HG03457 (cell line): Measurements from ENCODE around the gene TCF7.

Experiments
- ATAC-seq: cut with Tn5 transposase; IDR thresholded peaks from one replicate; pipeline ENCODE4 v1.9.1; 2021; ENCODE audit warnings: moderate number of reproducible peaks; ENCODE audit not compliant: unreplicated experiment

The TCF7 gene

GRCh38 chr5:134111741-134112647 is 2.5 kb upstream of the TCF7 start:
- ATAC-seq, result no peak

DNA sequence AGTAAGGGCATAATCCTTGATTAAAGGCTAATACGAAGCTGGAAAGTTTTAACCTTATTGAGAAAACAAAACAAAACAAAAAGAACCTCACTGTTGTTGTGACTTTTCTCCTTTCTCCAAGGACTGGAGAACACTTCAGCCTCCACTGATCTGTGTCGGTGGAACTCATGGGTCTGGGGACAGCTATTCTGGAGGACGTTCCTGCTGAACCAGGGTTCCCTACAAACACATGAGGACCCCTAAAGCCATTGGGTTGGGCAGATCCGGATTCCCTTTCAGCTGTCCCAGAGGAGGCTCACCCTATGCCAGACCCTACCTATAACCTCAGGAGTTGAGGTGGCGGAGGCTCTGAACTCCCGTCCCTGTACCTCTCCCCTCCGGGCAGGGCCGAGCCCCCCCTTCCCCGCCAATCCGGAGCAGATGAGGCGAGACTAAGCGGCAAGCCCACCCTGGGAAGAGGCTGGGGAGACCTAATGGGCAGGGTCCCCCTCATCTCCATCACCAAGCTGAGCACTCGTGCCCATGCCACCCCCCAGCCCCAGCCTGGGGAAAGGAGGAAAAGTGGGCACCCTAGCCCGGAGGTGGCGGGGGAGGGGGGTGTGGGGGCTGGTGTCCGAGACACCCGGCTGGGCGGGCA is 1.6 kb upstream of the TCF7 start:
- ATAC-seq, result no peak

GRCh38 chr5:134113363-134113889 is 1.1 kb upstream of the TCF7 start:
- ATAC-seq, result no peak

GRCh38 chr5:134114886-134115805 is 665 bp downstream of the TCF7 start:
- ATAC-seq, result no peak

DNA sequence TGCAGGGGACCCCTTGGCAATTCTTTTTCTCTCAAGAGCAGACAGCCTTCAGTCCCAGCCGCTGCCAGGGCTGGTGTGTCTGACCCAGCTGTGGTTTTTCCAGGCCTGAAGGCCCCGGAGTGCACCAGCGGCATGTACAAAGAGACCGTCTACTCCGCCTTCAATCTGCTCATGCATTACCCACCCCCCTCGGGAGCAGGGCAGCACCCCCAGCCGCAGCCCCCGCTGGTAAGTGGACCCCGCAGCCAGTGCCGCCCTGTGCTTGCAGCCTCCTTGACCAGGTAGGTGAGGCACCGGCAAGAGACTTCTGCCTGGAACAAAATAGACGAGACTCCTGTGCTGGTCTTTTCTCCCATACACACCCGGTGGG is 1.3 kb downstream of the TCF7 start:
- ATAC-seq, result no peak

- ATAC-seq, result no peak
Measured at GRCh38 chr5:134116286-134116685, 1.8 kb downstream of the TCF7 start.

GRCh38 chr5:134116789-134117761 is 2.6 kb downstream of the TCF7 start:
- no peak for ATAC-seq

- ATAC-seq, result no peak
Measured at GRCh38 chr5:134118212-134118835, 3.8 kb downstream of the TCF7 start.

DNA sequence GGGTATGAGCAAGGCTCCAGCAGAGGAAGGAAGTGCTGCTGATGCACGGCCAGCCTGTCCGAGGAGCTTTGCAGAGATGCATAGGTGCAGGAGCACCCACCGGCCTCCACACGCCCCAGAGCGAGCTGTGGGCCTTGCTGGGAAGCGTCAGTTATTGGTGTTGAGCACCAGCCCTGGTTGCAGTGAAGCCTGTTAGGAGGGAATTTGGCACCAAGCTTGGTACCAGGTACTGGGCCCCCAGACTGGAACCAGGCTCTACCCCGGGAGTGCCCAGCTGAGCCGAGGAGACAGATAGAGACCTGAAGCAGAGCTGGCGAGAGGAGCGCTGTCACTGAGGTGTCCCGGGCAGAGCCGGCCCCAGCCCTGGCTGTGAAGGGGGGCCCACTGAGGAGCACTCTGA is 5.2 kb downstream of the TCF7 start:
- ATAC-seq, result no peak

DNA sequence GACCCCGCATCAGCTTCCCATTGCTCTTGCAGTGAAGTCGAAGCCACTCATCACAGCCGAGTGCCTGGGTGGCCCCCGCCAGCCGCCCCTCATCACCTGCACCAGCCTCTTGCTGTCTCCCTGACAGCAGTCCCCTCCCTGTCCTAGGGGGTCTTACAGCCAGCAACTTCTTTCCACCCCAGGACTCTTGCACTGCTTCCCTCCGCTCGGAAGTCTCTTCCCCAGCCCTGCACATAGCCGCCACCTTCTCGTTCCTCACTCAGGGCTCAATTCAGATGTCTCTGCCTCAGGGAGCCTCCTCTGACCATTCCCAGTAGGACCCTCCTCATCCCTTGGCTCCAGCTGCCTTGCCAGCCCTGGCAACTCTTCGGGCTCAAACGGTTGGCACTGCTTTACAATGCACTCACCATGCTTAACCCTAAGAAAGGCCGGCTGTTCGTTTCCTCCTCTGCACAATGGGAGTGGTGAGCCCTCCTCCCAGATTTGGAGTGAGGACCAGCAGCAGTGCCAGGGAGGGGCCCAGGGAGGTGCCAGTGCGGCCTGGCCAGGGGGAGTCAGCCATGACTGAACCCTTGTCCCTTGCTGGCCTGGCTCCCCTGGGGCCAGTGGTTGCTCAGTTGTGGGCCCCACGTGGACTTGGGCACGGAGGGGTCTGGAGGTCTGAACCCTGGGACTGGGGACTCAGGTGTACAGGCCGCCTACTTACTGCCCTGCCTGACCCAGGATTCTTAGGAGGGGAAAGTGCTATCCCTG is 6.1 kb downstream of the TCF7 start:
- no peak for ATAC-seq

DNA sequence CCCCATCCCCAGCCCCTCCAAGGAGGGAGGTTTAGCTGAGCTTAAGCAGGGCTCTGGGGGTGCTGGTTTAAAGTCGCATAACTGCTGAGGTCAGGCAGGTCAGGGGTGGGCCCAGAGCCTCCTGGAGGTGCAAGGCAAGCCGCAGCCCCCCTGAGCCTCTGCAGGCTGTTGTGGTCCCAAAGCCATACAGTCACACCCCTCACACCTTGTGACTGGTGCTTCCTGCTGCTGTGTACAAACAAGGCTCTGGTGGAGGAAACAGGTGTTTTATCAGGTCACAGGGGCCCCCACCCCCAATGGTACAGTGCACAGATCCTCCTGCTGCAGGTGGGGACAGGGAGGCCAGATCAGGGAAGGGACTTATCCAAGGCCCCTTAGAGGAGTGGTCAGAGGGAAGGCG is 8.0 kb downstream of the TCF7 start:
- no peak for ATAC-seq

DNA sequence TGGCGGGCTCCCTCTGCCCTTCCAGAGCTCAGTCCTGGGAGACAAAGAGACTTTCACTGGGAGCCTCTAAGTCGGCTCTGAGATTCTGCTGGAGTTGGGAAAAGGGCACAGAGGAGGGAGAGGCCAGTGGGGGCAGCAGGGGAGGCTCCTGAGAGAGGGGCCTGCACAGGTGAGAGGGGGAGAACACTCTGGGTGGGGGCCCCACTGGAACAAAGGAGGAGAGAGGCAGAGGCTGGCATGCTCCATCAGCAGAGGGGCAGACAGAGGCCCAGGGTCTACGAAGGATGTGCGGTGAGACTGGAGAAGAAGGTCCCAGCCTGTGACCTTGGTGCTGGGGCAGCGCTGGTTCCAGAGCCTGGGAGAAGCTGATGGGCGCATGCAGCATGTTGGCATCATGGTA is 8.9 kb downstream of the TCF7 start:
- ATAC-seq, result no peak

GRCh38 chr5:134124289-134125038 is 10.0 kb downstream of the TCF7 start:
- ATAC-seq, result no peak

DNA sequence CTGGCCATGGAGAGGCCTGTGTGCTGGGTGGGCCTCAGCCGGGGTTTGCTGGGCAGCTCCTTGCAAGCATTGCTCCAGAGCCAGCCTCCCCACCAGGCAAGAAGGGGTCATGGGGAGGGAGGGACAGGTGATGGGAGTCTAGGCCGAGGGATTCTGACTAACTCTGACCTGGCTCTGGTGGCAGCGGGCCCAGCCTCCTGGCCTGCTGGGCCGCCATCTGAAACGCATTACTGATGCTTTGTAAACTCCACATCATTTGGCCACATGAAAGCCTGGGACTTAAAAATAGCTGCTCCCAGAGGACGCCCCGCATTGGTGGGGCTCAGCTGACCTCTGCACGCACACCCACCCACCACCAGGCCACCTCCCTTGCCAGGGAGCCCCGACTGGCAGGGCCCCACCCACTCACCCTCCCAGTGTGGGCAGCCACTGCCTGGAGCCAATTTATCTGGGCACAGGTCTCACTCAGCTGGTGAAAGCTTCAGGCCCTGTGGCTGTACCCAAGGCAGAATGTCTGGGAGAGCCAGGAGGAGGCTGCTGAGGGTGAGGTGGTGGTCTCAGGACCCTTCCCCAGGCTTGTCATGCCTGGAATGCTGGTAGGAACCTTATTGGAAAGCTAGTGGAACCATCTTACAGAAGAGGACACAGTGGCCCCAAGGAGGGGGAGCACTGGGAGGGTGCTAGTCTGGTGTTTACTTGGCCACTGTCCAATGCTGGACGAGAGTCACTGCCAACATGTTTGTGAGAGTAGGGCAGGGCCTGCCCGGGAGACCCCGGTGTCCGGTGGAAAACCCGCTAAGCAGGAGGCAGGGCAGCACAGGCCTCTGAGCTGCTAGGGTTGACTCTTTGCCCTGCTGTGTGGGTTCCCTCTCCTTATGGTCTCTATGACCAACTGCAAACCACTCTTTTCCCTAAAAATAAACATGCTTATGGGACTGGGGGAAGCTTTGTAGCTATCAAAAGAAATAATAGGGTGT is 10.8 kb downstream of the TCF7 start:
- ATAC-seq, result no peak

DNA sequence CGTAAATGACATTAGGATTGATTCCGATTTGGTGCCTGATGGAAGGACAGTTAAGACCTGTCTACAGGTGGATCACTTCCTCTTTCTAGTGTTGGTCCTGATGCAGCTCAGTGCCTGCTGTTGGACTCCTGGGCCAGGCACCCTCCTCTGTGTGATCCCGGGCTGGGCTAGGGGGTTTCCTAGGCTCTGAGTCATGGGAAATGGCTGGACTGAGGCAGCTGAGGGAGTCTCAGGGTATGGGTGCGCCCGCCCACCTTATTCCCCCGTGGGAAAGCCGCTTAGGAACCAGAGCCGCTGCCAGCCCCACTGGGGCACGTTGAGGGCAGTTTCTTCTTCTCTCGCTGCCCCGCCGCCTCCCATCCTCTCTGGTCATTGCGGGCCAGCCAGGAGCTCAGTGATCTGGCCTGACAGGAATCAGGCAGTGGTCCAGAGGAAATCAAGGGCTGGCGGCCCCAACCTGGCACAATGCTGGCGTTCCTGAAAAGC is 12.9 kb downstream of the TCF7 start:
- no peak for ATAC-seq

- no peak for ATAC-seq
Measured at GRCh38 chr5:134127988-134128647, 13.6 kb downstream of the TCF7 start.
